K562 (cell line): ENCODE data around the gene GMPR. TPM values are rescaled to one million over a fixed set of nuclear protein-coding genes. Genes with fewer than 3 reads are reported as not detected.

Source experiments
- BRCA1 ChIP-seq, 2 experiments: fragments of 450-650 bp in 1 of 2; sonication (generic) in 1 of 2; formaldehyde crosslinking in 1 of 2; IDR thresholded peaks; 2 replicates each; pipeline versions ENCODE4 v1.5.0 to v1.6.1; 2017 to 2020; ENCODE audit warnings: mild to moderate bottlenecking in 1 of 2, missing genetic modification reagents in 1 of 2
- DPF2 ChIP-seq: fragments of 450-650 bp; IDR thresholded peaks from 2 replicates; pipeline ENCODE4 v1.6.1; 2016
- FOSL1 ChIP-seq: fragments of 200-800 bp; sonication (Bioruptor generic); conservative IDR thresholded peaks from 2 replicates; pipeline ENCODE4 v1.6.1; 2016; ENCODE audit warnings: missing genetic modification characterization, missing compliant biosample characterization
- HNRNPLL ChIP-seq: fragments of 200-400 bp; formaldehyde crosslinking; IDR thresholded peaks from 2 replicates; pipeline ENCODE4 v1.6.1; 2017; ENCODE audit warnings: low read length, low read depth, mild to moderate bottlenecking; ENCODE audit not compliant: poor library complexity, severe bottlenecking
- IFI16 ChIP-seq: fragments of 250-450 bp; sonication (Bioruptor Pico); IDR thresholded peaks from 2 replicates; pipeline ENCODE4 v2.1.2; 2022; ENCODE audit warnings: mild to moderate bottlenecking, inconsistent platforms
- KAT8 ChIP-seq: fragments of 450-650 bp; IDR thresholded peaks from 2 replicates; pipeline ENCODE4 v1.6.1; 2016; ENCODE audit warnings: low read depth, mild to moderate bottlenecking
- KLF6 ChIP-seq: fragments of 250-450 bp; sonication (Bioruptor Pico); IDR thresholded peaks from 2 replicates; pipeline ENCODE4 v1.4.0; 2020; ENCODE audit warnings: mild to moderate bottlenecking, moderate library complexity, borderline replicate concordance
- MXI1 ChIP-seq: IDR thresholded peaks from 2 replicates; pipeline ENCODE4 v1.6.1; 2011; ENCODE audit warnings: low read depth, mild to moderate bottlenecking, improper control_type of control experiment, low read length
- POLR3A ChIP-seq: IDR thresholded peaks from 2 replicates; pipeline ENCODE4 v1.6.1; 2011; ENCODE audit warnings: borderline replicate concordance, mild to moderate bottlenecking, moderate library complexity; ENCODE audit not compliant: insufficient read length, insufficient read depth; ENCODE audit errors: extremely low read depth
- RBM34 ChIP-seq: fragments of 200-400 bp; formaldehyde crosslinking; IDR thresholded peaks from 2 replicates; pipeline ENCODE4 v1.6.1; 2018; ENCODE audit warnings: low read length, borderline replicate concordance; ENCODE audit not compliant: insufficient read depth
- SNRNP70 ChIP-seq: fragments of 200-400 bp; formaldehyde crosslinking; optimal IDR thresholded peaks from 2 replicates; pipeline ENCODE3; 2017; ENCODE audit warnings: low read depth, low read length
- SREBF1 ChIP-seq: fragments of 150-350 bp; IDR thresholded peaks from 2 replicates; pipeline ENCODE4 v1.6.1; 2014; ENCODE audit warnings: antibody characterized with exemption, low read depth, low read length, borderline replicate concordance
- U2AF1 ChIP-seq: fragments of 200-400 bp; formaldehyde crosslinking; optimal IDR thresholded peaks from 2 replicates; pipeline ENCODE3; 2017; ENCODE audit warnings: mild to moderate bottlenecking, low read depth, low read length, moderate library complexity
- ZNF212 ChIP-seq: fragments of 450-650 bp; formaldehyde crosslinking; IDR thresholded peaks from 2 replicates; pipeline ENCODE4 v1.4.0; 2020; ENCODE audit warnings: mild to moderate bottlenecking
- ZNF589 ChIP-seq: fragments of 200-800 bp; sonication (Bioruptor generic); IDR thresholded peaks from 2 replicates; pipeline ENCODE4 v1.6.1; 2016; ENCODE audit warnings: low read depth, missing genetic modification characterization, missing compliant biosample characterization
- polyA plus RNA-seq, 8 experiments: library from polyadenylated mRNA; depleted of rRNA in 4 of 8; stranded (reverse) in 5 of 8; unstranded in 3 of 8; fragments of >200 nt; fragmentation: Nextera tagmentation in 2 of 8; fragmentation: Illumina TruSeq in 1 of 8; extraction: Ambion mirVana in 2 of 8; extraction: Trizol in 1 of 8; gene quantifications; 2 replicates each; pipeline versions ENCODE4 v1.2.1 to v1.2.3, GENCODE V29; 2011 to 2014; ENCODE audit warnings: inconsistent platforms in 1 of 8, missing spikeins in 1 of 8
- total RNA-seq, 7 experiments: library from RNA; depleted of rRNA in 6 of 7; stranded (reverse); fragments of >200 nt in 6 of 7; fragmentation: Illumina TruSeq in 2 of 7; extraction: Trizol in 2 of 7; gene quantifications; 2 replicates each; pipeline versions ENCODE4 v1.2.1 to v1.2.3, GENCODE V29; 2011 to 2021; ENCODE audit warnings: low replicate concordance in 1 of 7
- TF ChIP-seq, protein P1 (sequence below): fragments of 250-450 bp; sonication (Bioruptor Pico); IDR thresholded peaks from 2 replicates; pipeline ENCODE4 v1.5.0; 2021; ENCODE audit warnings: mild to moderate bottlenecking, moderate library complexity
- TF ChIP-seq, protein P2 (sequence below): sonication (generic); formaldehyde crosslinking; IDR thresholded peaks from 2 replicates; pipeline ENCODE4 v1.8.0; 2022; ENCODE audit warnings: mild to moderate bottlenecking, missing genetic modification reagents, borderline replicate concordance
- TF ChIP-seq, protein P3 (sequence below): fragments of 450-650 bp; IDR thresholded peaks from one replicate; pipeline ENCODE4 v1.6.1; 2018; ENCODE audit warnings: mild to moderate bottlenecking, moderate library complexity; ENCODE audit not compliant: partially characterized antibody
- TF ChIP-seq, protein P4 (sequence below): fragments of 250-450 bp; sonication (Bioruptor Pico); IDR thresholded peaks from 2 replicates; pipeline ENCODE4 v1.5.0; 2021

The GMPR gene
- total and polyA plus RNA-seq, 9 of the 15 experiments (the other 6 are each of a cell fraction or from before 2014, with no cell fraction given): 34.6 to 83.7 (median 49.8) TPM

DNA sequence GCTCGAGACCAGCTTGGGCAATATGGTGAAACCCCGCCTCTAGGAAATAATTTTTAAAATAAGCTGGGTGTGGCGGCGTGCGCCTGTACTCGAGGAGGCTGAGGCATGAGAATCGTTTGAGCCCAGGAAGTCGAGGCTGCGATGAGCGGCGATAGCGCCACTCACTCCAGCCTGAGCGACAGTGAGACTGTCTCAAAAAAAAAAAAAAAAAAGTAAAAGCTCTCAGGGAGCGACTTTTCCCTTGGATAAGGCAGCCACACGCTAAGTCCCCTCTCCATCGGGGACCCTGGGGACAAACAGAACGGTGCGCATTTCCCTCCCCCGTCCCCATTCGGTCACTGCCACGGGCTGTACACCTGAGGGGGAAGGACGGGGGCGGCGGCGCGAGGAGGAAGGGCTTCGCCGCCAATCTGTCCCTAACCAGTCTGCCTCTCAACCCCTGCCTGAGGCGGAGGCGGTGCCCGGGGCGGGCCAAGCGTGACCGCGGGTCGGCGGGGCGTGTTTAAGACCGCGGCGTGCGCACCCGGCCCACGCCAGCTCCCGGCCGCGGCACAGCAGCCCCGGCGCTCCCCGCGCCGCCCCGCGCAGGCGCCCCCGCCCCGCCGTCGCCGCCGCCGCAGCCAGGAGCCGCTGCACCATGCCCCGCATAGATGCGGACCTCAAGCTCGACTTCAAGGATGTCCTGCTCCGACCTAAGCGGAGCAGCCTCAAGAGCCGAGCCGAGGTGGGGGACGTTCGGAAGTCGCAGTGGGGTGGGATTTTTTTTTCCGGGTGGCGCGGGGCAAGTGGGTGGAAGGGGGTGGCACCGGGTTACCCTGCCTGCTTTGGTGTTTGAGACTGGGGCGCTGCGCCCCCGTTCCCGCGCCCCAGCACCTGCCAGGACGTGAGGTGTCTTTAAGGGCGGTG is at the start of gene GMPR (continued):
- TF ChIP-seq KAT8 (no peak), POLR3A (no peak), ZNF212 (CRISPR knock-in tag) (no peak), BRCA1 (IDR thresholded peaks at IDR 0.05) (no peak), BRCA1 (CRISPR knock-in tag; IDR thresholded peaks at IDR 0.05) (no peak), ZNF589 (CRISPR knock-in tag) (no peak), DPF2 (peak; percentile 67), U2AF1 (no peak), KLF6 (CRISPR knock-in tag) (no peak), IFI16 (CRISPR knock-in tag) (no peak), MXI1 (no peak), FOSL1 (tag) (peak; percentile 52), SNRNP70 (no peak), HNRNPLL (no peak), RBM34 (no peak), SREBF1 (no peak)
- TF ChIP-seq, protein P1, sequence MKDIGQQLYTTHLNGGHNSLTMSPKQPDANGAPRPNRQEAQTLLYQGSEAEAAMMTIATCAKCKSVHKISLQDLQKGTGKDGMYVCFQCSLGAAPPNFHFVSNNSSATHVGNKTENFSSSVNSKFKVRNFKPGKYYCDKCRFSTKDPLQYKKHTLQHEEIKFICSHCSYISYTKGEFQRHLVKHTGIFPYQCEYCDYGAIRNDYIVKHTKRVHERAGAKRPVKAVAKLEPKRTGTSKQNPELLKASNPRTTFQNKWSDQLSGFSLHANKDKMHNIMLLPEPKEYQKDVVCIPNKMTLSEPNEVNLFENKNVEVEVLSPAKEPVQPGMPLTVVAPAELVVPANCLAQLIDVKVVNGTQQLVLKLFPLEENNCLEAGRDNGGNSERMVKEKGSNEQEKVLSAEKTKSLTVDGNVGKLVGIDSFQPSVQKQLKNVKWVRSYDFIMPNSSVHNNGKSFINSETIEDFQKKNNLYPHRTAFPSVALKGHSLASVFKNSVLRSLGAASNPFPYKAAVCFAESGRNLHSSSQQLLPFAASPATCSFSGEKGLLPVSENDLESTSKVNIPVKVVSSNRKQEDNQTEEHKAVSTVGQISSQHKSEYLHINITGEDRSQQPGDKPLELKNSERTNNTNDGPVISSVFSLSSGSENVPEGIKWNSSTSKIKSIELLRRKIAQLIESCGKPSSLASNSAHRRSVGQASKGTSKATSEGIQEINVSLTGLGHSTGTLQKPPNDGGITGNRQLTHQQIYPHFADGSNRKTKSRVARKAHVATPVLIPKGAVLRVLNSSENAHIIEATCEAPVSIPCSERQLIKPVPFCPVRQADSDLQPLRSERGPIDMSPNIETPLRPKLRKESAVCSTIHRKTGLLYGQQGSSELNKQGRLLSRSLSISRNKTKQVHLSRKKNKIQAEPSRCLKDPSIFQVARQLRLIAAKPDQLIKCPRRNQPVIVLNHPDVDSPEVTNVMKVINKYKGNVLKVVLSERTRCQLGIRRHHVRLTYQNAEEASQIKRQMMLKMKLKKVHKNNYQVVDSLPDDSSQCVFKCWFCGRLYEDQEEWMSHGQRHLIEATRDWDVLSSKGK (CRISPR knock-in tag): no peak
- TF ChIP-seq, protein P2, sequence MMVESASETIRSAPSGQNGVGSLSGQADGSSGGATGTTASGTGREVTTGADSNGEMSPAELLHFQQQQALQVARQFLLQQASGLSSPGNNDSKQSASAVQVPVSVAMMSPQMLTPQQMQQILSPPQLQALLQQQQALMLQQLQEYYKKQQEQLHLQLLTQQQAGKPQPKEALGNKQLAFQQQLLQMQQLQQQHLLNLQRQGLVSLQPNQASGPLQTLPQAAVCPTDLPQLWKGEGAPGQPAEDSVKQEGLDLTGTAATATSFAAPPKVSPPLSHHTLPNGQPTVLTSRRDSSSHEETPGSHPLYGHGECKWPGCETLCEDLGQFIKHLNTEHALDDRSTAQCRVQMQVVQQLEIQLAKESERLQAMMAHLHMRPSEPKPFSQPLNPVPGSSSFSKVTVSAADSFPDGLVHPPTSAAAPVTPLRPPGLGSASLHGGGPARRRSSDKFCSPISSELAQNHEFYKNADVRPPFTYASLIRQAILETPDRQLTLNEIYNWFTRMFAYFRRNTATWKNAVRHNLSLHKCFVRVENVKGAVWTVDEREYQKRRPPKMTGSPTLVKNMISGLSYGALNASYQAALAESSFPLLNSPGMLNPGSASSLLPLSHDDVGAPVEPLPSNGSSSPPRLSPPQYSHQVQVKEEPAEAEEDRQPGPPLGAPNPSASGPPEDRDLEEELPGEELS: no peak
- TF ChIP-seq, protein P3, sequence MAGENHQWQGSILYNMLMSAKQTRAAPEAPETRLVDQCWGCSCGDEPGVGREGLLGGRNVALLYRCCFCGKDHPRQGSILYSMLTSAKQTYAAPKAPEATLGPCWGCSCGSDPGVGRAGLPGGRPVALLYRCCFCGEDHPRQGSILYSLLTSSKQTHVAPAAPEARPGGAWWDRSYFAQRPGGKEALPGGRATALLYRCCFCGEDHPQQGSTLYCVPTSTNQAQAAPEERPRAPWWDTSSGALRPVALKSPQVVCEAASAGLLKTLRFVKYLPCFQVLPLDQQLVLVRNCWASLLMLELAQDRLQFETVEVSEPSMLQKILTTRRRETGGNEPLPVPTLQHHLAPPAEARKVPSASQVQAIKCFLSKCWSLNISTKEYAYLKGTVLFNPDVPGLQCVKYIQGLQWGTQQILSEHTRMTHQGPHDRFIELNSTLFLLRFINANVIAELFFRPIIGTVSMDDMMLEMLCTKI: no peak
- TF ChIP-seq, protein P4, sequence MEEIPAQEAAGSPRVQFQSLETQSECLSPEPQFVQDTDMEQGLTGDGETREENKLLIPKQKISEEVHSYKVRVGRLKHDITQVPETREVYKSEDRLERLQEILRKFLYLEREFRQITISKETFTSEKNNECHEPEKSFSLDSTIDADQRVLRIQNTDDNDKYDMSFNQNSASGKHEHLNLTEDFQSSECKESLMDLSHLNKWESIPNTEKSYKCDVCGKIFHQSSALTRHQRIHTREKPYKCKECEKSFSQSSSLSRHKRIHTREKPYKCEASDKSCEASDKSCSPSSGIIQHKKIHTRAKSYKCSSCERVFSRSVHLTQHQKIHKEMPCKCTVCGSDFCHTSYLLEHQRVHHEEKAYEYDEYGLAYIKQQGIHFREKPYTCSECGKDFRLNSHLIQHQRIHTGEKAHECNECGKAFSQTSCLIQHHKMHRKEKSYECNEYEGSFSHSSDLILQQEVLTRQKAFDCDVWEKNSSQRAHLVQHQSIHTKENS (CRISPR knock-in tag): no peak
